Peyer's patch (tissue), 4 donors: Measurements from ENCODE around the gene CNPY1.

ENCODE experiments used
- CTCF ChIP-seq, 6 experiments: fragments of 450-650 bp in 4 of 6; fragments of 200-600 bp in 2 of 6; sonication (generic) in 1 of 6; IDR thresholded peaks; one replicate each; pipeline ENCODE4 v1.5.1; 2017 to 2019; ENCODE audit warnings: antibody characterized with exemption in 6 of 6, mild to moderate bottlenecking in 3 of 6, moderate library complexity in 1 of 6
- POLR2A ChIP-seq, 2 donors: fragments of 450-650 bp; IDR thresholded peaks; one replicate each; pipeline ENCODE4 v1.5.1; 2017; ENCODE audit warnings: antibody characterized with exemption in 2 of 2, mild to moderate bottlenecking in 2 of 2, moderate library complexity in 2 of 2

GRCh38 chr7:155518633-155519032, 27.7 kb downstream of the CNPY1 start:
- TF ChIP-seq CTCF (IDR thresholded peaks at IDR 0.05) (no peak), POLR2A (IDR thresholded peaks at IDR 0.05) (no peak)
